ENCODE results near the gene PCDHGC3.

DNA sequence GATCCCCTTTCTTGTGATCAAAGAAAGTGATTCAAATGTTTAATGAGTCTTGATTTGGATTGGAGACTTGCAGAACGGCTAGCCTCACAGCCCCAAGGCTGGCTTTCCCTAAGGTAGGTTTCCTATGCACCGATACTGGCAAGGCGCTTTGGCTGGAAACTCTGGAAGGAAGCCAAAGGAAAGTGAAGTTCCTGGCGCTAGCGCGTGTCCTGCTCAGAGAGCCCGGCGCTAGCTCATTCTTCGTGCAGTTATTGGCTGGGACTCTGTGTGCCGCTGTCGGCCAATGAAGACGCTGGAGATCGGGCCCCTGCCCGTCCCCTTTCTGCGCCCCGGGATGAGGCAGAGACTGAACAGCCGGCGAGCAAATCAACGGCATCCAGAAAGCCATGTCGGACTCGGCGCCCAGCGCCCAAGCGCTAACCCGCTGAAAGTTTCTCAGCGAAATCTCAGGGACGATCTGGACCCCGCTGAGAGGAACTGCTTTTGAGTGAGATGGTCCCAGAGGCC lies at the start of gene PCDHGC3:
- TF ChIP-seq, protein P1, sequence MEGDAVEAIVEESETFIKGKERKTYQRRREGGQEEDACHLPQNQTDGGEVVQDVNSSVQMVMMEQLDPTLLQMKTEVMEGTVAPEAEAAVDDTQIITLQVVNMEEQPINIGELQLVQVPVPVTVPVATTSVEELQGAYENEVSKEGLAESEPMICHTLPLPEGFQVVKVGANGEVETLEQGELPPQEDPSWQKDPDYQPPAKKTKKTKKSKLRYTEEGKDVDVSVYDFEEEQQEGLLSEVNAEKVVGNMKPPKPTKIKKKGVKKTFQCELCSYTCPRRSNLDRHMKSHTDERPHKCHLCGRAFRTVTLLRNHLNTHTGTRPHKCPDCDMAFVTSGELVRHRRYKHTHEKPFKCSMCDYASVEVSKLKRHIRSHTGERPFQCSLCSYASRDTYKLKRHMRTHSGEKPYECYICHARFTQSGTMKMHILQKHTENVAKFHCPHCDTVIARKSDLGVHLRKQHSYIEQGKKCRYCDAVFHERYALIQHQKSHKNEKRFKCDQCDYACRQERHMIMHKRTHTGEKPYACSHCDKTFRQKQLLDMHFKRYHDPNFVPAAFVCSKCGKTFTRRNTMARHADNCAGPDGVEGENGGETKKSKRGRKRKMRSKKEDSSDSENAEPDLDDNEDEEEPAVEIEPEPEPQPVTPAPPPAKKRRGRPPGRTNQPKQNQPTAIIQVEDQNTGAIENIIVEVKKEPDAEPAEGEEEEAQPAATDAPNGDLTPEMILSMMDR (IDR thresholded peaks at IDR 0.05) = peak; percentile 38 to 74 (median 61)
- TF ChIP-seq EP300 (IDR thresholded peaks at IDR 0.05) (peak in 1 of 2 donors; percentile 72), POLR2A (IDR thresholded peaks at IDR 0.05) (peak in 1 of 2 donors; percentile 47)

Data from tibial nerve (tissue), 4 donors.